Memory B cell (primary cell): ENCODE results near the gene TMEM184B.
"Not testable (repeated sequence)": the region's sequence is repeated elsewhere in the genome, so short reads cannot be mapped to it uniquely, and the experiment has no call there.

ENCODE experiments used
- ATAC-seq: fragments of 150-1000 bp; cut with Tn5 transposase; 2 replicates; pipeline ENCODE4 v1.10.0; 2021; ENCODE audit warnings: low read depth, mild to moderate bottlenecking, moderate library complexity
- DNase-seq, 2 donors: peaks; one replicate each; pipeline ENCODE4 v3.0.0; 2022; ENCODE audit warnings: low spot score in 2 of 2
- H3K27ac Mint-ChIP-seq: one replicate; pipeline ENCODE4 v1.8.0; 2022; ENCODE audit warnings: mild to moderate bottlenecking, moderate library complexity, mixed read lengths
- H3K27me3 Mint-ChIP-seq: one replicate; pipeline ENCODE4 v1.8.0; 2022; ENCODE audit warnings: mixed read lengths
- H3K36me3 Mint-ChIP-seq: one replicate; pipeline ENCODE4 v1.8.0; 2022; ENCODE audit warnings: mild to moderate bottlenecking, mixed read lengths
- H3K4me1 Mint-ChIP-seq: one replicate; pipeline ENCODE4 v1.8.0; 2022; ENCODE audit warnings: mixed read lengths
- H3K4me3 Mint-ChIP-seq: one replicate; pipeline ENCODE4 v1.8.0; 2022; ENCODE audit warnings: mild to moderate bottlenecking, moderate library complexity, mixed read lengths
- H3K9me3 Mint-ChIP-seq: one replicate; pipeline ENCODE4 v1.8.0; 2022; ENCODE audit warnings: mixed read lengths

Gene TMEM184B

DNA sequence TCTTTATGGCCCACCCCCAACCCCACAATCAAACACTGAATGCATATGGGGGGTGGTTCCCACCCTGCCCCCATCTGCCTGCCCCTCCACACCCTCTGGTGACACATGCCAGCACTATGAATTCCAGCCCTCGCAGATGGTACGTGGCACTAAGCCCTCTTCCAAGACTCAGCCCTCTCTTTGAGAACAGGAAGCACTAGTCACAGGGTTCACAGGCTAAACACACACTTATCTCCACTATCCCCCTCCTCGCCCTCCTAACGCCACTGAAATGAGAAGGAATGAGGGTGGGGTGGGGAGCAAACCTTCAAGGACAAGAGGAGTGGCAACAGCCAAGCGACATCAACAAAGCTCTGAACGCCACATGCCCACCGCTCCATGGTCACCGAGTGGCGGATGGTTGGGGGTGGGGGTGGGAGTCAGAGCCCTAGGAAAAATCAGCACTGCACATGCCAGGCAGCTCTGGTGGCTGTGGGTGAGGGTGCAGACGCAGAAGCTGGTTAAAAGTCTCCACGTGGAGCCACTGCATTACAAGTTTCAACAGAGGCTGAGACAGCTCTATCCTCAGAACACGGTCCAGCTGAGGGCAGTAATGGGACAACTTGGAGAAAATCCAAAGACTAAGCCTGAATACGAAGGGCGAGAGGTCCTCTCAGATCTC is 33.6 kb downstream of the TMEM184B start:
- Mint-ChIP-seq H3K36me3 (peaks cover 17% of the 10 kb centered on the region), H3K27me3 (no peaks in the 10 kb centered on the region), H3K9me3 (no peaks in the 10 kb centered on the region), H3K4me3 (no peak overlapping the region), H3K4me1 (no peaks in the 10 kb centered on the region), H3K27ac (no peak overlapping the region)
- no peak for ATAC-seq
- no peak for DNase-seq

DNA sequence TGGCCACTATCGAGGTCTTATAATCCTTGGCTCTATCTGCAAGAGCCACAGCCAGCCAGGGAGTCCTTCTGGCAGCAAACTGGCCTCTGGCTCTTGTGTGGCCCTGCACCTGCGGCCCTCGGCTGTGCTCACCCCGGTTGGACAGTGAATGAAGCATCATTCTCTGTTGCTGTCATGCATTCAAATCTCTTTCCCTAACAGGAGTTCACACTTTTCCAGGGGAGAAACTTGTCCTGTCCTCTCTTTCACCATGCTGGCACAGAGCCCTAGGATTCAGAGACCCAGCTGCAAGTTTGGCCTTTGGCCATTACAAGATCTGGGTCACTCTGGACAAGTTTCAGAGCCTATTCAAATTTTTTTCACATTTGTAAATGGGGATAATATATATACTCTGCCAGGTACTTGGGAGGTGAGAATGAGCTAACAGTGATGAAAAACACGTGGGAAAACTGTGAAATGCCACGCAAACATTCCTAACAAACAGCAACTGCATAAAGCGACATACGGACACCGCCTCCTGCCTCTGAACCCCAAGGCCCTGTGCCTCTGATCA is 34.2 kb downstream of the TMEM184B start:
- Mint-ChIP-seq H3K27me3 (no peaks in the 10 kb centered on the region), H3K9me3 (no peaks in the 10 kb centered on the region), H3K36me3 (peaks cover 14% of the 10 kb centered on the region), H3K27ac (no peak overlapping the region), H3K4me3 (no peak overlapping the region), H3K4me1 (no peaks in the 10 kb centered on the region)
- DNase-seq, result no peak
- ATAC-seq, result no peak

DNA sequence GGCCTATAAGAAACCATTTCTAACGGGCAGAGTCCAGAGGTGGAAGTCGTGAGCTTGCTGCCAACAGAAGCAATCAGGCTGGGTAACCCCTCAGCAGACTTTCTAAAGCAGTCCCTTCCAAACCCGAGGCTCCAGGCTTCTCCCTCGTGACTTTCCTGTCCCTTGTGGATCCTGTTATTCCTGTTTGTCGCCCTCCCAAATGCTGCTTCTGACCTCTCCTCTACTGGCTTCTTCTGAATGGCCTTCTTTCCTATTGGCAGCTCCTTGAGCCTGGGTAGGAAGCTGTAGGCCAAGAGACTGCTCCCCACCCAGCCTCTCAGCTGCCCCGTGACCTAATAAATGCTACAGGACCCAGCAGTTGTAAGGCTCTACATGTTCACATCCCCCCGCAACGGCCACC is 36.0 kb downstream of the TMEM184B start:
- DNase-seq, result no peak
- ATAC-seq, result no peak
- Mint-ChIP-seq H3K4me1 (no peaks in the 10 kb centered on the region), H3K9me3 (no peaks in the 10 kb centered on the region), H3K27ac (no peak overlapping the region), H3K4me3 (no peak overlapping the region), H3K27me3 (no peaks in the 10 kb centered on the region), H3K36me3 (peaks cover 13% of the 10 kb centered on the region)

DNA sequence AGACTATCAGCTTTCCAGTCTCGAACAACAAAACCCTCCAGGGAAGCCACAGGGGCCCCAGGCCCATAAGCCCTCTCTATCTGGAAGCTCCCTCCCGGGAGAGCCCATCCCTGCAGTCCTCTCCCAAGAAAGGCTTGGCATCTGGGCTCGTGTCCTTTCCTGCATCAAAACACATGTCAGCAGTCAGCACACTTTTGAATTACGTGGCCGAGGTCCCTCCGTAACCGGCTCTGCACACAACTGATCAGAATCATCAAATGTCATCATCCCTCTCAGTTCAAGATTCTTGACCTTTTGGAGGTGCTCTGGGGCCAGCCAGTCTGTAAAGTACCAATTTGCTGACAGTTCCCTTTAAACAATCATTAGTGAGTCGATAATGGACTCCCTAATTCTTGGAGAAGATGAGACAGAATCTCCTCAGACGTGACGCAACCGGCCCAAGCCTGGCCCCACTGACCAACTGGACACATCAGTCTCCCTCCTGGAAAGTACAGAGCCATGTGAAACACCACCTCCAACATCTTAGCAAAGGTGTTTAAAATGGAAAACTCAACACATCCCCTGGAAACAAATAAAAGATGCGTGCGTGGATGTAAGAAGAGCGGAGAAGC is 37.5 kb downstream of the TMEM184B start:
- no peak for DNase-seq
- Mint-ChIP-seq H3K4me3 (no peak overlapping the region), H3K9me3 (no peaks in the 10 kb centered on the region), H3K36me3 (peaks cover 17% of the 10 kb centered on the region), H3K27ac (no peak overlapping the region), H3K27me3 (no peaks in the 10 kb centered on the region), H3K4me1 (no peaks in the 10 kb centered on the region)
- ATAC-seq, result no peak

DNA sequence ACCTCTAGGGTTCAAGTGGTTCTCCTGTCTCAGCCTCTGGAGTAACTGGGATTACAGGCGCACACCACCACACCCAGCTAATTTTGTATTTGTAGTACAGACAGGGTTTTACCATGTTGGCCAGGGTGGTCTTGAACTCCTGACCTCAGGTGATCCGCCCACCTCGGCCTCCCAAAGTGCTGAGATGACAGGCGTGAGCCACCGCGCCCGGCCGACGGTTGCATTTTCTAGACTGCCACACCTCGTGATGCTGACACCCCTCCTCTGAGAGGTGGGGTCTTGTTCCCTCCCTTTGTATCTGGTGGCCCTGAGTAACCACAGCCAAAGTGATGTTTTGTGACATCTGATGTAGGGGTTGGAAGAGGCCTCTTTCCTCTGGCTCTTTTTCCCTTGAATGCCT is 39.0 kb downstream of the TMEM184B start:
- H3K36me3 Mint-ChIP-seq, result peaks cover 14% of the 10 kb centered on the region
- H3K27me3 Mint-ChIP-seq, ATAC-seq, H3K4me1 Mint-ChIP-seq, DNase-seq, H3K4me3 Mint-ChIP-seq, H3K27ac Mint-ChIP-seq, H3K9me3 Mint-ChIP-seq: not testable (repeated sequence)

DNA sequence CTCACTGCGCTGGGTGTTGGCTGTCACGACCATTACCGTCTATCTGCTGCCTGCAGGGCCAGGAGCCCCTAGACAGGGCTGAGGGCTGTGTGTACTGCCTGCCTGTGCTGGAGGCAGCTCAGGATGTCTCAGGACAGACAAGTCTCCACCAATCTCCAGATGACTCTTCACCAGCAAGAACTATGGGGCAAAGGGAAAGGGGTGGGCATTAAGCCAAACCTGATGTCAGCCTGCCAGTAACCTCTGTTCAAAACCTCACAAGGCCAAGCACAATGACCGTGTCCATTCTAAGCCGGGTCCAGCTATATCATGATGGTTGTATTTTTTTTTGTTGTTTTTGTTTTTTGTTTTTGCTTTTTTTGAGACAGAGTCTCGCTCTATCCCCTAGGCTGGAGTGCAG is 39.4 kb downstream of the TMEM184B start:
- ATAC-seq (no peak), DNase-seq (no peak)
- Mint-ChIP-seq H3K36me3 (peaks cover 17% of the 10 kb centered on the region), H3K27me3 (no peaks in the 10 kb centered on the region), H3K27ac (no peak overlapping the region), H3K9me3 (no peaks in the 10 kb centered on the region), H3K4me3 (no peak overlapping the region), H3K4me1 (peaks cover 3% of the 10 kb centered on the region)

DNA sequence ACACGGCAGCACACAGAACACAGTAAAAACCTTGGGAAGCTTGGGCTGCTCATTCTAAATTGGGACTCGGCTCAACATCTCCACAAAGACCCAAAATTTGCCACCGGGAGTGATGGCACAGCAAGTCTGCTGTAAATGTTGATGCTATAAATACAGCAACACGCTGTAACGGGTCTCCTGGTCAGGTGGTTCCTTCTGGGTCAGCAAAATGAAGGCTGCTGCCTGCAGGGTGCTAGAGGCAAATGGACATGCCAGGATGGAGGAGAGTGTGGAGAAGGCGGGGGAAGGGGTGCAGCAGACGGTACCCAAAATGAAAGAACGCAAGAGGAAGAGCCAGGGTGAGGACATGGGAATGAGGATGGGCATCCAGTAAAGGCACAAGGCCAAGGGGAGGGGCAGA is 40.6 kb downstream of the TMEM184B start:
- no peak overlapping the region for H3K27ac Mint-ChIP-seq
- H3K27me3 Mint-ChIP-seq, result no peaks in the 10 kb centered on the region
- H3K4me3 Mint-ChIP-seq, result no peak overlapping the region
- H3K9me3 Mint-ChIP-seq, result no peaks in the 10 kb centered on the region
- no peak for DNase-seq
- ATAC-seq, result no peak
- peaks cover 17% of the 10 kb centered on the region for H3K36me3 Mint-ChIP-seq
- H3K4me1 Mint-ChIP-seq, result peaks cover 3% of the 10 kb centered on the region

DNA sequence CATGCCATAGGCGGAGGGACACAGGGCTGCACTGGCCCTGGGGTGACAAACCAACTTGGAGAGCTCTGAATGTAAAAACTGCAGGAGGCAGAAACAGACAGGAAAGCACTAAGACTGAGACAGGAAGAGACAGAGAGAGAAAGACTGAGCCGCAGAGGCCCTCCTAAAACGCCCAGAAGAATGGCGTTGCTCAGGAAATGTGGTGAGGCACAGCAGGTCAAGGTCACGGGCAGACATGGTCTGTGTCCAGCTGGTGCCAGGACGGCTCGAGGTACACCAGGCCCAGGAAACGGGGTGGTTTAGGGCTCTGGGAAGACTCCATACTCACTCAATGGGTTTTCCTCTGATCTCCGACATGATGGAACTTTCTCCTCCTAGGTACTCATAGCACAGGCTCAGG is 41.9 kb downstream of the TMEM184B start:
- Mint-ChIP-seq H3K4me1 (peaks cover 3% of the 10 kb centered on the region), H3K27me3 (no peaks in the 10 kb centered on the region), H3K9me3 (no peaks in the 10 kb centered on the region), H3K27ac (no peak overlapping the region), H3K4me3 (no peak overlapping the region), H3K36me3 (peaks cover 21% of the 10 kb centered on the region)
- ATAC-seq (no peak), DNase-seq (no peak)

DNA sequence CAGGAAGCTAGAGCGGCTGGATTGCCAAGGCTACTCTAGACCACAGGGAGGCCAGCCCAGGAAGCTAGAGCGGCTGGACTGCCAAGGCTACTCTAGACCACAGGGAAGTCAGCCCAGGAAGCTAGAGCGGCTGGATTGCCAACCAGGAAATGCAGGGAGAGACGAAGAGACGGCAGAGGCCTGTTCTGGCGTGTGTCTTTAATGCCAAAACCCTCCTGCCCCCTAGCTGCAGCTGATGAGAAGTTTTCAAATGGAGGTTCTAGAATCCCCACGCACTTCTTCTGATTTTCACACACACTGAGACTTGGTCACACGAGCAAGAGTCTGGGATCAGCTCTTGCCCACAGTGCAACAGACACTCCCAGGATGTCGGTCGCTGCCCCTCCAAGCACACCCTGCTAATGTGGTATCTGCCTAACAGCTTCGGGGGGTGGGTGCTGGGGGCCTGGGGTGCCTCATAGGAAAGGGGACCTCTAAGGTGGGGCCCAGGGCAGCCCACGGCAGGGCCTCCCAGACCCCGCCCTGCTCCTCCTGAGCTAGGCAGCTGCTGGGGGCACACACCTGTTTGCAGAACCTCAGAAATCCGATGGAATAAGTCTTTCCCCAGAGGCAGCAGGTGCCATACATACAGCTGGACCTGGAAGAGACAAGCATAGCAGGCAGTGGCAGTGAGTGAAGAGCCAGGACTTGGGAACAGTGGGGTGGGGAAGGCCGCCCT is 42.5 kb downstream of the TMEM184B start:
- H3K36me3 Mint-ChIP-seq, result peaks cover 17% of the 10 kb centered on the region
- H3K27ac Mint-ChIP-seq, result no peak overlapping the region
- no peak overlapping the region for H3K4me3 Mint-ChIP-seq
- ATAC-seq (no peak), DNase-seq (no peak)
- no peaks in the 10 kb centered on the region for H3K27me3 Mint-ChIP-seq
- no peaks in the 10 kb centered on the region for H3K9me3 Mint-ChIP-seq
- peaks cover 3% of the 10 kb centered on the region for H3K4me1 Mint-ChIP-seq

DNA sequence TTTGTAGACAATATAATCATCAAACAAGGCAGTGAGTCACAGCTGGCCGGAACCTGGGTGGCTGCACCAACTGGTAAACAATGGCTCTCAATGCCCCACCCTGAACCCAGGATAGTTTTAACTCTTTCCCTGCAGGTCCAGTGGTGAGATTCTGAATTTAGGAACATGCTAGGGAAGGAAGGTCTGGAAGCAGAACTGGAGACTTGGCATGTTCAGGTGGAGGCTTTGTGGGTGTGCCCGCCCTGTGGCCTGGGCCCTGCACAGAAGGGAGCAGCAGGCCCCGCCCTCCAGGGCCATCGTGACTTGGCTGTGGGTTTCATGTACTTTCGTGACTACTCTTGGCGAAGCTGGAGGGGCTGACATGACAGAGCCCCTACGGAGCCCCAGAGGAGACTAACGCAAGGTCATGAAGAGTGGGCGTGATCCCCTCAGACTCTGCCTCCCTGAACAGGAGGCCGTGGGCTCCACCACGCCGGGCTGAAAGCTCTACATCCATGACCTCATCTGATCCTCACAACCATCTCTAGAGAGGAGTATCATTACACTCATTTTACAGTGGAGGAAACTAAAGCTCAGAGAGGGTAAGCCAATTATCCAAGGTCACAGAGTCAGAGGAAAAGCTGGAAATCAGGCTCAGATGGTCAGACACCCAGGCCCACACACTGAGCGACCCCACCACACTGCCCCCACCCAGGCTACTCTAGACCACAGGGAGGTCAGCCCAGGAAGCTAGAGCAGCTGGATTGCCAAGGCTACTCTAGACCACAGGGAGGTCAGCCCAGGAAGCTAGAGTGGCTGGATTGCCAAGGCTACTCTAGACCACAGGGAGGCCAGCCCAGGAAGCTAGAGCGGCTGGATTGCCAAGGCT is 43.7 kb downstream of the TMEM184B start:
- Mint-ChIP-seq H3K4me1 (peaks cover 3% of the 10 kb centered on the region), H3K9me3 (no peaks in the 10 kb centered on the region), H3K27ac (no peak overlapping the region), H3K4me3 (no peak overlapping the region), H3K36me3 (peaks cover 17% of the 10 kb centered on the region), H3K27me3 (no peaks in the 10 kb centered on the region)
- DNase-seq (no peak), ATAC-seq (no peak)

DNA sequence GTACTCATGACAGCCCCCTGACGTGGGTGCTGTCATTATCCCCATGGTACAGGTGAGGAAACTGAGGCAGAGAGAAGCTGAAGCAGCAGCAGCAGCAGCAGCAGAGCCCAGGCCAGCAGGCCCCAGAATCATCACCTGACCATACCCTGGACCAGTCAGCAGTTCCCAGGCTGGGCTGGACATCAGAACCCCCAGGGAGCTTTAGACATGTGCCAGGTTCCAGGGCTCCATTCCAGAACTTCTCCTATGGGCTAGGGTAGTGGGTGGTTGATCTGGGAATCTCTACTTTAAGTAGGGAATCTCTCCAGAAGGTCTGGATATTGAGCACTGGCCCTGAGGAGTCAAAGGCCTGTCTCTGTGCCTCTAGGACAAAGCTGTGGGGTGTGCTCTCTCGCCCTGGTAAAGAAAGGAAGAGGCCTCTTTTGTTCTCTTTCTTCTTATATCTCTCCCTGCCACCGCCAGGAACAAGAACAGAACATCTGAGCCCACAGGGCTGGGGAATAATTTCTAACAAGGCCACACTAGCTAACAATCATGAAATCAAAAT is 44.4 kb downstream of the TMEM184B start:
- no peak for DNase-seq
- H3K9me3 Mint-ChIP-seq, result no peaks in the 10 kb centered on the region
- no peak for ATAC-seq
- H3K4me3 Mint-ChIP-seq, result no peak overlapping the region
- H3K36me3 Mint-ChIP-seq, result peaks cover 17% of the 10 kb centered on the region
- H3K27me3 Mint-ChIP-seq, result no peaks in the 10 kb centered on the region
- peaks cover 3% of the 10 kb centered on the region for H3K4me1 Mint-ChIP-seq
- H3K27ac Mint-ChIP-seq, result no peak overlapping the region

DNA sequence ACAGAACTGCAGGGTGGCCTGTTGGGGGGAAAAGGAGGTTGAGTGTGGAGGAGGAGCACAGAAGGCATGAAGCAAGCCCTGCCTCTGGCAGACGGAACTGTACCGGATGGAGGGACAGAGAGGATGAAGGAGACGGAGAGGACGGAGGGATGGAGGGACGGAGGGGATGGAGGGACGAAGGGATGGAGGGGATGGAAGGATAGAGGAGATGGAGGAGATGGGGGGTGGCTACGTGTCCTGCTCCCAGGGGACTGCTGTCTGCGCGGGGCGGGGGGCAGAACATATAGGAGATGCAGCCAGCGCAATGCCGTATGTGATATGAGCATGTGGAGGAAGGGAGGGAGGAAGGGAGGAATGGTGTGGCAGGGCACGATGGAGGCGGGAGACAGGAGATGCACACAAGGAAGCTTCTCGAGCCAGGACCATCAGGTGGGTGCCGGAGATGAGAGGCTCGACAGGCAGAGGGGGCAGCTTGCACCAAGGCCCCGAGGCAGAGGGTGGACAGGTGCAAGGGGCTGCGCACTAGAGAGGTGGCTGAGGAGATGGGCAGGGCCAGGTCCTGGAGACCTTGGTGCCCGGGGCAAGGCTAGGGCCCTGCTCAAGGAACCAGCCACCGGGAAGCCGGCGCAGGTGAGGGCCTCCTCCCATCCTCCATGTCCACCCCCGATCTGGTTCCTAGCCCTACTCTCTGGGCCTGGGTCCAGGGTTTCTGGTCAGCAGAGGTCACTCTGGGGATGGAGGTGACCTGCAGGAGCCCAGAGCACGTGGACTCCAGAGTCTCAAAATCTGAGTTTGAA is 45.8 kb downstream of the TMEM184B start:
- no peak for DNase-seq
- no peaks in the 10 kb centered on the region for H3K27me3 Mint-ChIP-seq
- no peak overlapping the region for H3K27ac Mint-ChIP-seq
- peaks cover 3% of the 10 kb centered on the region for H3K4me1 Mint-ChIP-seq
- ATAC-seq, result no peak
- H3K4me3 Mint-ChIP-seq, result no peak overlapping the region
- H3K36me3 Mint-ChIP-seq, result peaks cover 15% of the 10 kb centered on the region
- H3K9me3 Mint-ChIP-seq, result no peaks in the 10 kb centered on the region
